Mesenchymal stem cell (in vitro differentiated cells and primary cell): ENCODE results near the gene PNPLA2.

Experiments used
- DNase-seq: peaks from one replicate; pipeline ENCODE4 v3.0.0-alpha.2; 2013
- H2AFZ ChIP-seq: one replicate; pipeline ENCODE4 v1.6.1; 2013; ENCODE audit warnings: low read depth, mild to moderate bottlenecking, control low read depth, inconsistent platforms, low read length, moderate library complexity
- H2AK5ac ChIP-seq: 2 replicates; pipeline ENCODE4 v1.6.1; 2013; ENCODE audit warnings: low read length, moderate library complexity, mild to moderate bottlenecking, inconsistent platforms; ENCODE audit not compliant: severe bottlenecking
- H2BK120ac ChIP-seq: one replicate; pipeline ENCODE4 v1.6.1; 2013; ENCODE audit warnings: low read depth, mild to moderate bottlenecking, inconsistent platforms, low read length, moderate library complexity
- H2BK12ac ChIP-seq, 2 experiments: one replicate each; pipeline ENCODE4 v1.6.1; 2013; ENCODE audit warnings: inconsistent platforms in 2 of 2, low read length in 2 of 2, mild to moderate bottlenecking in 2 of 2, moderate library complexity in 2 of 2, control low read depth in 1 of 2
- H2BK15ac ChIP-seq: one replicate; pipeline ENCODE4 v1.6.1; 2013; ENCODE audit warnings: mild to moderate bottlenecking, low read depth, inconsistent platforms; ENCODE audit not compliant: poor library complexity, severe bottlenecking
- H2BK5ac ChIP-seq: 2 replicates; pipeline ENCODE4 v1.6.1; 2013; ENCODE audit warnings: low read depth, mild to moderate bottlenecking, low read length, control low read depth, inconsistent platforms; ENCODE audit not compliant: poor library complexity, severe bottlenecking
- H3K14ac ChIP-seq, 2 experiments: one replicate each; pipeline ENCODE4 v1.6.1; 2013; ENCODE audit warnings: inconsistent platforms in 2 of 2, low read length in 2 of 2, control low read depth in 1 of 2, mild to moderate bottlenecking in 1 of 2, moderate library complexity in 1 of 2
- H3K18ac ChIP-seq, 2 experiments: one replicate each; pipeline ENCODE4 v1.6.1; 2013; ENCODE audit warnings: inconsistent platforms in 2 of 2, low read length in 2 of 2, control low read depth in 1 of 2, low read depth in 1 of 2, mild to moderate bottlenecking in 1 of 2
- H3K23ac ChIP-seq, 2 experiments: one replicate each; pipeline ENCODE4 v1.6.1; 2013; ENCODE audit warnings: inconsistent platforms in 2 of 2, low read length in 2 of 2, mild to moderate bottlenecking in 2 of 2, moderate library complexity in 2 of 2, control low read depth in 1 of 2
- H3K27ac ChIP-seq: 2 replicates; pipeline ENCODE4 v1.5.1; 2013; ENCODE audit warnings: mild to moderate bottlenecking, moderate library complexity, low read length, control low read depth, inconsistent platforms; ENCODE audit not compliant: poor library complexity, severe bottlenecking
- H3K27me3 ChIP-seq, 2 experiments: 2 replicates each; pipeline versions ENCODE4 v1.6.1 to v1.7.0; 2013; ENCODE audit warnings: low read length in 2 of 2, mild to moderate bottlenecking in 2 of 2, moderate library complexity in 2 of 2, control low read depth in 1 of 2, inconsistent platforms in 1 of 2; ENCODE audit not compliant: control insufficient read depth in 1 of 2, insufficient read depth in 1 of 2
- H3K36me3 ChIP-seq, 2 experiments: 2 replicates each; pipeline versions ENCODE4 v1.6.1 to v1.7.0; 2013; ENCODE audit warnings: low read length in 2 of 2, control low read depth in 1 of 2, inconsistent platforms in 1 of 2, low read depth in 1 of 2, mild to moderate bottlenecking in 1 of 2; ENCODE audit not compliant: insufficient read depth in 2 of 2, control insufficient read depth in 1 of 2
- H3K4ac ChIP-seq, 2 experiments: one replicate each; pipeline ENCODE4 v1.6.1; 2013; ENCODE audit warnings: inconsistent platforms in 2 of 2, low read length in 2 of 2, mild to moderate bottlenecking in 2 of 2, moderate library complexity in 2 of 2, control low read depth in 1 of 2, low read depth in 1 of 2
- H3K4me1 ChIP-seq: 2 replicates; pipeline ENCODE4 v1.6.1; 2013; ENCODE audit warnings: low read depth, low read length, control low read depth; ENCODE audit not compliant: control insufficient read depth, insufficient read depth
- H3K4me2 ChIP-seq: 2 replicates; pipeline ENCODE4 v1.6.1; 2013; ENCODE audit warnings: low read length, mild to moderate bottlenecking, inconsistent platforms; ENCODE audit not compliant: poor library complexity, severe bottlenecking
- H3K4me3 ChIP-seq, 2 experiments: 2 replicates each; pipeline versions ENCODE4 v1.5.1 to v1.7.0; 2013; ENCODE audit warnings: low read length in 2 of 2, mild to moderate bottlenecking in 2 of 2, control low read depth in 1 of 2, low read depth in 1 of 2; ENCODE audit not compliant: insufficient read depth in 1 of 2
- H3K79me1 ChIP-seq: replicated peaks from 2 replicates; pipeline ENCODE4 v1.6.1; 2013; ENCODE audit warnings: mild to moderate bottlenecking, control low read depth, low read length, inconsistent platforms; ENCODE audit not compliant: poor library complexity, severe bottlenecking
- H3K9ac ChIP-seq: 2 replicates; pipeline ENCODE4 v1.7.0; 2013; ENCODE audit warnings: mild to moderate bottlenecking, low read length, moderate library complexity
- H3K9me3 ChIP-seq: 2 replicates; pipeline ENCODE4 v1.7.0; 2013; ENCODE audit warnings: mild to moderate bottlenecking, low read length; ENCODE audit not compliant: control insufficient read depth
- H4K8ac ChIP-seq: one replicate; pipeline ENCODE4 v1.6.1; 2013; ENCODE audit warnings: inconsistent platforms, mild to moderate bottlenecking, low read length, moderate library complexity
- H4K91ac ChIP-seq: one replicate; pipeline ENCODE4 v1.6.1; 2013; ENCODE audit warnings: mild to moderate bottlenecking, low read length, inconsistent platforms
- WGBS: methylation state at CpG from one replicate; pipeline ENCODE4 v1.1.7; 2013; ENCODE audit warnings: mixed read lengths; 5-methylcytosine and 5-hydroxymethylcytosine counted together

PNPLA2 gene

GRCh38 chr11:843818-844692 is 25.3 kb downstream of the PNPLA2 start:
- Histone ChIP-seq H2BK15ac (peak overlapping the region; percentile 99), H2AK5ac (peak overlapping the region; percentile 69), H3K23ac (peak overlapping the region in 1 of 2 experiments; percentile 14), H3K4me2 (peak overlapping the region; percentile 93), H3K4me1 (peaks cover 67% of the 10 kb centered on the region), H3K27me3 (no peaks in the 10 kb centered on the region), H2BK12ac (peak overlapping the region; percentile 81 to 100), H3K79me1 (peaks cover 9% of the 10 kb centered on the region), H3K9me3 (no peaks in the 10 kb centered on the region), H3K9ac (peak overlapping the region; percentile 96), H2AFZ (no peak overlapping the region), H3K36me3 (peaks cover 23 to 27% of the 10 kb centered on the region in 2 experiments), H3K27ac (peak overlapping the region; percentile 99), H4K91ac (peak overlapping the region; percentile 97), H3K4ac (peak overlapping the region; percentile 96), H3K4me3 (peak overlapping the region; percentile 90 to 94), H3K14ac (peak overlapping the region in 1 of 2 experiments; percentile 71), H4K8ac (peak overlapping the region; percentile 97), H2BK5ac (peak overlapping the region; percentile 99), H2BK120ac (peak overlapping the region; percentile 100), H3K18ac (peak overlapping the region; percentile 98 to 99)
- peak; percentile 93 for DNase-seq
- 2% methylated on average over 24 of the region's 25 CpGs for WGBS

GRCh38 chr11:844693-845644 is 26.3 kb downstream of the PNPLA2 start:
- Histone ChIP-seq H3K36me3 (peaks cover 14 to 18% of the 10 kb centered on the region in 2 experiments), H4K8ac (peak overlapping the region; percentile 97), H3K4me1 (peaks cover 65% of the 10 kb centered on the region), H2BK12ac (peak overlapping the region; percentile 100), H2BK15ac (peak overlapping the region; percentile 87), H3K4me2 (peak overlapping the region; percentile 93), H3K27ac (peak overlapping the region; percentile 99), H3K23ac (peak overlapping the region in 1 of 2 experiments; percentile 95), H2AK5ac (peak overlapping the region; percentile 45), H4K91ac (peak overlapping the region; percentile 97), H3K14ac (peak overlapping the region in 1 of 2 experiments; percentile 100), H2BK120ac (peak overlapping the region; percentile 100), H2BK5ac (peak overlapping the region; percentile 99), H3K4ac (peak overlapping the region; percentile 79 to 96), H3K4me3 (peak overlapping the region; percentile 37 to 94), H2AFZ (peak overlapping the region; percentile 16), H3K18ac (peak overlapping the region; percentile 99 to 100), H3K79me1 (peaks cover 9% of the 10 kb centered on the region), H3K27me3 (no peaks in the 10 kb centered on the region), H3K9ac (peak overlapping the region; percentile 96), H3K9me3 (no peaks in the 10 kb centered on the region)
- peak; percentile 87 for DNase-seq
- WGBS: 40% methylated on average over 23 of the region's 31 CpGs

- peak overlapping the region; percentile 92 for H2BK15ac ChIP-seq
- H3K27me3 ChIP-seq: no peaks in the 10 kb centered on the region
- H2AK5ac ChIP-seq: peak overlapping the region; percentile 85
- DNase-seq: no peak
- peak overlapping the region in 1 of 2 experiments; percentile 86 for H3K14ac ChIP-seq
- H2AFZ ChIP-seq: no peak overlapping the region
- H3K23ac ChIP-seq: peak overlapping the region in 1 of 2 experiments; percentile 47
- peaks cover 15% of the 10 kb centered on the region for H3K79me1 ChIP-seq
- no peaks in the 10 kb centered on the region for H3K9me3 ChIP-seq
- peak overlapping the region; percentile 96 for H3K9ac ChIP-seq
- peaks cover 65% of the 10 kb centered on the region for H3K4me1 ChIP-seq
- H3K36me3 ChIP-seq: peaks cover 3 to 9% of the 10 kb centered on the region in 2 experiments
- 63% methylated on average over 8 of the region's 8 CpGs for WGBS
- peak overlapping the region; percentile 93 for H3K4me2 ChIP-seq
- H4K91ac ChIP-seq: peak overlapping the region; percentile 97
- H3K18ac ChIP-seq: peak overlapping the region; percentile 99 to 100
- H2BK120ac ChIP-seq: peak overlapping the region; percentile 75
- H3K4me3 ChIP-seq: peak overlapping the region in 1 of 2 experiments; percentile 94
- H3K27ac ChIP-seq: peak overlapping the region; percentile 99
- H4K8ac ChIP-seq: peak overlapping the region; percentile 83
- H3K4ac ChIP-seq: peak overlapping the region; percentile 83 to 85
- peak overlapping the region; percentile 100 for H2BK12ac ChIP-seq
- H2BK5ac ChIP-seq: no peak overlapping the region
Observed at GRCh38 chr11:845872-846495, 27.3 kb downstream of the PNPLA2 start.
